Left lung (tissue), 10 donors: Measurements from ENCODE around the gene TET2. TPM values are rescaled to one million over a fixed set of nuclear protein-coding genes. Genes with fewer than 3 reads are reported as not detected.

Source experiments
- ATAC-seq: fragments of 200-7000 bp; cut with Tn5 transposase; one replicate; pipeline ENCODE4 v1.9.1; 2020; ENCODE audit warnings: moderate library complexity
- DNase-seq, 4 donors: peaks; one replicate each; pipeline ENCODE4 v3.0.0-alpha.2; 2013 to 2020
- H3K27ac ChIP-seq, 2 donors: fragments of 200-600 bp; sonication (generic) in 1 of 2; one replicate each; pipeline versions ENCODE4 v1.5.0 to v1.8.0; 2020 to 2021
- H3K27me3 ChIP-seq, 2 donors: fragments of 200-600 bp; sonication (generic) in 1 of 2; one replicate each; pipeline versions ENCODE4 v1.5.0 to v1.8.0; 2020 to 2021
- H3K36me3 ChIP-seq, 2 donors: fragments of 200-600 bp; sonication (generic) in 1 of 2; one replicate each; pipeline versions ENCODE4 v1.5.0 to v1.8.0; 2020 to 2021
- H3K4me1 ChIP-seq, 2 donors: fragments of 200-600 bp; one replicate each; pipeline ENCODE4 v1.8.0; 2021
- H3K4me3 ChIP-seq, 2 donors: fragments of 200-600 bp; sonication (generic) in 1 of 2; one replicate each; pipeline versions ENCODE4 v1.5.0 to v1.8.0; 2020 to 2021; ENCODE audit warnings: mild to moderate bottlenecking in 1 of 2
- H3K9me3 ChIP-seq, 2 donors: fragments of 200-600 bp; sonication (generic) in 1 of 2; one replicate each; pipeline versions ENCODE4 v1.5.0 to v1.8.0; 2020 to 2021
- intact Hi-C, 2 donors: fragments of 100-400 bp; cut with DNase I; formaldehyde crosslinking; loops; one replicate each; pipeline versions ENCODE4 v1.11.2 to v1.14.2; 2022
- polyA plus RNA-seq, 6 donors: library from polyadenylated mRNA; unstranded; fragments of 120-200 nt; gene quantifications; one replicate each; pipeline ENCODE4 v1.2.1, GENCODE V29; 2013; ENCODE audit not compliant: insufficient read length in 6 of 6
- total RNA-seq, 2 donors: library from RNA; stranded (reverse); fragmentation: NEBNext Ultra II Directional; extraction: Animal tissue kit (Norgen Biotek cat#: 25700); gene quantifications; one replicate each; pipeline ENCODE4 v1.2.1, GENCODE V29; 2021
- TF ChIP-seq, protein P1 (sequence below), 2 donors: fragments of 200-600 bp; sonication (generic) in 1 of 2; IDR thresholded peaks; one replicate each; pipeline versions ENCODE4 v1.5.0 to v1.8.0; 2021; ENCODE audit warnings: antibody characterized with exemption in 2 of 2
- donor health status: DM: no; HTN: yes; CAD: no.
- donor health status: DM: no; HTN: no; CAD: no.

The TET2 gene
- total and polyA plus RNA-seq, 8 donors = 19.1 to 48.4 (median 41.5) TPM

DNA sequence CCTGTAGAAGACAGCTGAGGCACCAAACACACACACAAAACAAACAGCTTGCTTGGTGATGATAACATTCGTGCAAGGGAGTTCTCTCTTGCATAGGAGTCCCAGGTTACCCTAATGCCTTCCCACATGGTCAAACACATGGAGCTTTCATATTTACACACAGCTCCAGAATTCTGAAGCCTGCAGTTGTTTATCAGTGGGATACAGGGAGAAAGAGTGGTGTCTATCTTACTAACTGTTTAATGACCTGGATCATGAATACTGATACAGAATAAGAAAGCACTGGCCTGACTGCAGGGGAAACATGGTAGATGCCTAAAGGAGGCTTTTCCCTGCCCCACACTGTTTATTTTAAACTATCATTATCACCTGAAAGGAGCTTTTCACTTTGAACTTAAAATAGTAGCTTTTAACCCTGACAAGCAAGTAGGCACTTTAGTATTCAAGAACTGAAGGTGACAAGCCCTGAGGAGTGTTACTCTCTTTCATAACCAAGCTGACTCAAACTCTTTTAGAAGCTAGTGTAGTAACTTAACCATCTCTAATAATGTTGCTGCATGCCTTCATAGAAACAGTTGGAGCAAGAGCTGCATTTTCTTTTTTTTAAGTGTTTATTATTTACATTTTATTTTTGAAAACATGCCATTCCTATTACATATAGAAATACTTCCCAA is 15.6 kb downstream of the TET2 start:
- intact Hi-C loops = no loop called here
- TF ChIP-seq, protein P1, sequence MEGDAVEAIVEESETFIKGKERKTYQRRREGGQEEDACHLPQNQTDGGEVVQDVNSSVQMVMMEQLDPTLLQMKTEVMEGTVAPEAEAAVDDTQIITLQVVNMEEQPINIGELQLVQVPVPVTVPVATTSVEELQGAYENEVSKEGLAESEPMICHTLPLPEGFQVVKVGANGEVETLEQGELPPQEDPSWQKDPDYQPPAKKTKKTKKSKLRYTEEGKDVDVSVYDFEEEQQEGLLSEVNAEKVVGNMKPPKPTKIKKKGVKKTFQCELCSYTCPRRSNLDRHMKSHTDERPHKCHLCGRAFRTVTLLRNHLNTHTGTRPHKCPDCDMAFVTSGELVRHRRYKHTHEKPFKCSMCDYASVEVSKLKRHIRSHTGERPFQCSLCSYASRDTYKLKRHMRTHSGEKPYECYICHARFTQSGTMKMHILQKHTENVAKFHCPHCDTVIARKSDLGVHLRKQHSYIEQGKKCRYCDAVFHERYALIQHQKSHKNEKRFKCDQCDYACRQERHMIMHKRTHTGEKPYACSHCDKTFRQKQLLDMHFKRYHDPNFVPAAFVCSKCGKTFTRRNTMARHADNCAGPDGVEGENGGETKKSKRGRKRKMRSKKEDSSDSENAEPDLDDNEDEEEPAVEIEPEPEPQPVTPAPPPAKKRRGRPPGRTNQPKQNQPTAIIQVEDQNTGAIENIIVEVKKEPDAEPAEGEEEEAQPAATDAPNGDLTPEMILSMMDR (IDR thresholded peaks at IDR 0.05) = no peak

GRCh38 chr4:105164548-105164947 is 17.9 kb downstream of the TET2 start:
- Histone ChIP-seq H3K4me3 (no peak overlapping the region), H3K27me3 (no peaks in the 10 kb centered on the region), H3K4me1 (peaks cover 0 to 27% of the 10 kb centered on the region in 2 donors), H3K36me3 (no peaks in the 10 kb centered on the region), H3K9me3 (no peaks in the 10 kb centered on the region), H3K27ac (no peak overlapping the region)
- ATAC-seq (no peak), DNase-seq (no peak)
- intact Hi-C loops = no loop called here
- TF ChIP-seq, protein P1 (IDR thresholded peaks at IDR 0.05) = no peak

More for the DNA sequence above, 15.6 kb downstream of the TET2 start:
- DNase-seq = no peak
- Histone ChIP-seq H3K27ac (peak overlapping the region in 1 of 2 donors; percentile 7), H3K4me1 (peaks cover 0 to 46% of the 10 kb centered on the region in 2 donors), H3K9me3 (no peaks in the 10 kb centered on the region), H3K4me3 (no peak overlapping the region), H3K27me3 (no peaks in the 10 kb centered on the region), H3K36me3 (no peaks in the 10 kb centered on the region)
- ATAC-seq = peak; percentile 77

GRCh38 chr4:105166066-105166465 is 19.4 kb downstream of the TET2 start:
- Histone ChIP-seq H3K27me3 (no peaks in the 10 kb centered on the region), H3K4me3 (no peak overlapping the region), H3K36me3 (no peaks in the 10 kb centered on the region), H3K4me1 (peaks cover 0 to 38% of the 10 kb centered on the region in 2 donors), H3K9me3 (no peaks in the 10 kb centered on the region), H3K27ac (no peak overlapping the region)
- no peak for ATAC-seq
- TF ChIP-seq, protein P1 (IDR thresholded peaks at IDR 0.05) = no peak
- intact Hi-C loops = no loop called here
- no peak for DNase-seq

GRCh38 chr4:105170711-105171110 is 24.0 kb downstream of the TET2 start:
- intact Hi-C loops = no loop called here
- Histone ChIP-seq H3K4me1 (peaks cover 0 to 19% of the 10 kb centered on the region in 2 donors), H3K4me3 (no peak overlapping the region), H3K27me3 (no peaks in the 10 kb centered on the region), H3K27ac (no peak overlapping the region), H3K9me3 (no peaks in the 10 kb centered on the region), H3K36me3 (no peaks in the 10 kb centered on the region)
- TF ChIP-seq, protein P1 (IDR thresholded peaks at IDR 0.05) = no peak
- ATAC-seq (no peak), DNase-seq (no peak)

- intact Hi-C loops = no loop called here
- no peaks in the 10 kb centered on the region for H3K36me3 ChIP-seq
- H3K4me3 ChIP-seq = no peak overlapping the region
- no peak for DNase-seq
- H3K9me3 ChIP-seq = no peaks in the 10 kb centered on the region
- no peak for ATAC-seq
- no peak overlapping the region for H3K27ac ChIP-seq
- TF ChIP-seq, protein P1 (IDR thresholded peaks at IDR 0.05) = no peak
- H3K4me1 ChIP-seq = peaks cover 0 to 13% of the 10 kb centered on the region in 2 donors
- H3K27me3 ChIP-seq = no peaks in the 10 kb centered on the region
Observed at GRCh38 chr4:105171912-105172311, 25.2 kb downstream of the TET2 start.
